ENCODE data around the gene FAM114A2. TPM values are rescaled to one million over a fixed set of nuclear protein-coding genes. Genes with fewer than 3 reads are reported as not detected.

Gene FAM114A2
- total RNA-seq, 1 experiment from 2014 or later, result 19.8 TPM

- POLR2A ChIA-PET, result interaction anchor here (1.3 kb wide), 1 partner anchor 332 kb away, joined by 4 read pairs; no protein-coding TSS in a partner anchor
- Histone ChIP-seq H4K20me1 (ENCODE audit: insufficient read depth) (no peaks in the 10 kb centered on the region), H3K4me2 (ENCODE audit: low read length) (peak overlapping the region; percentile 58), H3K4me3 (replicated peaks in 1 of 2; ENCODE audit: low read depth in 1 of 2, low read length in 2 of 2) (peak overlapping the region; percentile 9 to 22; a peak in 2 of 4 replicates), H3K4me1 (ENCODE audit: control insufficient read depth in 1 of 2, insufficient read depth in 2 of 2, low read length in 2 of 2) (peaks cover 0 to 8% of the 10 kb centered on the region in 2 experiments; a peak in 2 of 4 replicates), H3K9ac (ENCODE audit: low read length) (no peak overlapping the region), H3K27me3 (ENCODE audit: insufficient read depth, low read length) (no peaks in the 10 kb centered on the region), H3K27ac (ENCODE audit: low read depth, low read length) (no peak overlapping the region), H3K9me3 (ENCODE audit: control insufficient read depth in 1 of 2, insufficient read depth in 1 of 2, low read depth in 1 of 2, low read length in 2 of 2) (no peaks in the 10 kb centered on the region), H3K36me3 (ENCODE audit: control insufficient read depth in 1 of 2, insufficient read depth in 2 of 2, low read length in 2 of 2) (no peaks in the 10 kb centered on the region), H2AFZ (ENCODE audit: low read depth, low read length, poor library complexity, severe bottlenecking) (no peak overlapping the region), H3K9me2 (ENCODE audit: insufficient read depth) (no peaks in the 10 kb centered on the region), H3K79me2 (ENCODE audit: insufficient read depth, low read length) (no peaks in the 10 kb centered on the region)
- intact Hi-C loops (cut with micrococcal nuclease), result loop anchor here (1.0 to 2.0 kb wide), 6 partner anchors 98 to 568 kb away; no protein-coding TSS in a partner anchor
- CTCF ChIA-PET, result interaction anchor here (0.6 to 2.3 kb wide), 35 partner anchors 9 to 1540 kb away, joined by 3 to 70 read pairs (median 6); partner anchors contain the start of genes FAM114A2, GALNT10 and MFAP3
- ATAC-seq (peak; percentile 97), DNase-seq (ENCODE audit: low read depth, low spot score) (peak; percentile 56)
- TF ChIP-seq CTCF (IDR thresholded peaks at IDR 0.05 in 2 of 3, conservative IDR thresholded peaks at IDR 0.05 in 1 of 3; ENCODE audit: borderline replicate concordance in 1 of 3, insufficient read depth in 1 of 3, low read depth in 2 of 3, low read length in 2 of 3) (peak; percentile 87 to 97 (median 95)), RAD21 (IDR thresholded peaks at IDR 0.05; ENCODE audit: low read depth) (peak; percentile 97), POLR2AphosphoS5 (IDR thresholded peaks at IDR 0.05; ENCODE audit: low read depth, low read length) (no peak)
- no TSS peak for BruUV-seq (replicated peaks)
- RAD21 ChIA-PET (ENCODE audit: low non-redundant PET in 1 of 2, low total read pairs in 2 of 2, uncharacterized antibody in 2 of 2, unreplicated experiment in 2 of 2), result interaction anchor here (0.7 to 2.0 kb wide), 10 partner anchors 14 to 332 kb away, joined by 3 to 16 read pairs (median 5); partner anchors contain the start of genes FAM114A2 (in 1 of the 2), GALNT10 (in 1 of the 2) and MFAP3 (in 1 of the 2)
These were observed 33.9 kb upstream of the FAM114A2 start for GRCh38 chr5:154072414-154073171.
